PC-3 (cell line): ENCODE measurements around the gene GRIA4. TPM values are rescaled to one million over a fixed set of nuclear protein-coding genes. Genes with fewer than 3 reads are reported as not detected.

Experiments
- ATAC-seq: fragments of 200-7000 bp; cut with Tn5 transposase; 2 replicates; pipeline ENCODE4 v1.9.1; 2020; ENCODE audit warnings: mild to moderate bottlenecking, moderate library complexity
- BruUV-seq: library from RNA; stranded (reverse); fragments of 400-500 nt; replicated peaks from 2 replicates; lab custom pipeline; 2021; lab: Mats Ljungman, UMichigan
- CTCF ChIA-PET: fragments of 300-600 bp; sonication (Branson Sonifier 250); formaldehyde crosslinking; loops from one replicate; lab custom pipeline; 2022; ENCODE audit warnings: antibody characterized with exemption; lab: Charles Lee
- POLR2A ChIA-PET: fragments of 300-600 bp; sonication (Branson Sonifier 250); formaldehyde crosslinking; loops from one replicate; lab custom pipeline; 2022; ENCODE audit warnings: antibody characterized with exemption; ENCODE audit not compliant: unreplicated experiment; lab: Charles Lee
- DNase-seq: peaks from one replicate; pipeline ENCODE4 v3.0.0-alpha.2; 2015
- H2AFZ ChIP-seq: fragments of 300-600 bp; sonication (generic); 2 replicates; pipeline ENCODE4 v1.6.0; 2016; ENCODE audit warnings: antibody characterized with exemption, low read length
- H3F3A ChIP-seq: fragments of 300-600 bp; sonication (generic); one replicate; pipeline ENCODE4 v1.6.0; 2017; ENCODE audit warnings: antibody characterized with exemption, low read length, control low read depth, mild to moderate bottlenecking; ENCODE audit not compliant: unreplicated experiment
- H3K27ac ChIP-seq: fragments of 300-600 bp; sonication (generic); 2 replicates; pipeline ENCODE4 v1.5.1; 2016; ENCODE audit warnings: mild to moderate bottlenecking, low read length
- H3K27me3 ChIP-seq: fragments of 300-600 bp; sonication (generic); 2 replicates; pipeline ENCODE4 v1.6.1; 2016; ENCODE audit warnings: low read length, mixed read lengths
- H3K36me3 ChIP-seq: fragments of 300-600 bp; sonication (generic); 2 replicates; pipeline ENCODE4 v1.6.1; 2016; ENCODE audit warnings: low read depth, mixed run types, low read length, mixed read lengths
- H3K4me1 ChIP-seq: fragments of 300-600 bp; sonication (generic); 2 replicates; pipeline ENCODE4 v1.5.1; 2016; ENCODE audit warnings: low read length; ENCODE audit not compliant: insufficient read depth
- H3K4me2 ChIP-seq: fragments of 300-600 bp; sonication (generic); 2 replicates; pipeline ENCODE4 v1.6.0; 2016; ENCODE audit warnings: low read length
- H3K4me3 ChIP-seq: fragments of 300-600 bp; sonication (generic); 2 replicates; pipeline ENCODE4 v1.5.1; 2016; ENCODE audit warnings: mild to moderate bottlenecking, low read length, mixed read lengths
- H3K79me2 ChIP-seq: fragments of 300-600 bp; sonication (generic); 2 replicates; pipeline ENCODE4 v1.6.1; 2017; ENCODE audit warnings: low read length, mixed read lengths
- H3K9ac ChIP-seq: fragments of 300-600 bp; sonication (generic); 2 replicates; pipeline ENCODE4 v1.6.0; 2016; ENCODE audit warnings: mild to moderate bottlenecking, low read length
- H3K9me2 ChIP-seq: fragments of 300-600 bp; sonication (generic); replicated peaks from 2 replicates; pipeline ENCODE4 v1.6.1; 2016; ENCODE audit warnings: mixed run types, low read length, mixed read lengths
- H3K9me3 ChIP-seq: fragments of 300-600 bp; sonication (generic); 2 replicates; pipeline ENCODE4 v1.6.1; 2016; ENCODE audit warnings: low read length, mixed read lengths
- H4K20me1 ChIP-seq: fragments of 300-600 bp; sonication (generic); 2 replicates; pipeline ENCODE4 v1.6.1; 2016; ENCODE audit warnings: low read length, mixed read lengths
- EZH2 ChIP-seq: fragments of 300-600 bp; sonication (generic); IDR thresholded peaks from one replicate; pipeline ENCODE4 v1.6.1; 2017; ENCODE audit warnings: antibody characterized with exemption, mild to moderate bottlenecking, low read length; ENCODE audit not compliant: unreplicated experiment
- EZH2phosphoT487 ChIP-seq: fragments of 300-600 bp; sonication (generic); IDR thresholded peaks from 2 replicates; pipeline ENCODE4 v1.6.1; 2018; ENCODE audit warnings: mild to moderate bottlenecking, antibody characterized with exemption, low read length, borderline replicate concordance
- intact Hi-C: fragments of 100-400 bp; cut with micrococcal nuclease; formaldehyde crosslinking; loops from 2 replicates; pipeline ENCODE4 v1.9.0; 2023
- total RNA-seq: library from RNA; depleted of rRNA; stranded (reverse); fragments of >200 nt; gene quantifications from 2 replicates; pipeline ENCODE4 v1.2.3, GENCODE V29; 2014
- TF ChIP-seq, protein P1 (sequence below): fragments of 300-600 bp; sonication (generic); conservative IDR thresholded peaks from 2 replicates; pipeline ENCODE4 v1.5.1; 2017; ENCODE audit warnings: antibody characterized with exemption, low read depth, mild to moderate bottlenecking, low read length

GRIA4 gene
- total RNA-seq, 1 experiment from 2014 or later = not detected

DNA sequence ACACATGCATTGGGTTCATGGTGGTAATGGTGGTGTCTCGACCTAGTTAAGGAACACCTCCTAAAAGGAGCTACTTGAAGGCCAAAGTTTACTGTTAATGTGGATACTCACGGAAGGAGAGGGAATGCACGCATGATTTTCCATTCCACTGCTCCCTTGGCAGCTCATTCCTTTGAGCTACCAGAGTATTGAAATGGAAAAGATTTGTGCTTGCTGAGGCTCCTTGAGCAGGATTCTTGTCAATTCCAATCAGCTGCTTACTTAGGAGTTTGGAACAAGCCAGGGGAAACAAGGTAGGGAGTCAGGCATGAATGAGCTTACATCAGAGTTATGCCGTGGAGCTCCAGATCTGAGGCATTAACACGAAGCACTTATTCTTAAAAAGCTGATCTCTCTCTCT lies 108.8 kb downstream of the GRIA4 start:
- no peaks in the 10 kb centered on the region for H3F3A ChIP-seq
- TF ChIP-seq EZH2 = no peak
- TF ChIP-seq EZH2phosphoT487 = no peak
- TF ChIP-seq, protein P1, sequence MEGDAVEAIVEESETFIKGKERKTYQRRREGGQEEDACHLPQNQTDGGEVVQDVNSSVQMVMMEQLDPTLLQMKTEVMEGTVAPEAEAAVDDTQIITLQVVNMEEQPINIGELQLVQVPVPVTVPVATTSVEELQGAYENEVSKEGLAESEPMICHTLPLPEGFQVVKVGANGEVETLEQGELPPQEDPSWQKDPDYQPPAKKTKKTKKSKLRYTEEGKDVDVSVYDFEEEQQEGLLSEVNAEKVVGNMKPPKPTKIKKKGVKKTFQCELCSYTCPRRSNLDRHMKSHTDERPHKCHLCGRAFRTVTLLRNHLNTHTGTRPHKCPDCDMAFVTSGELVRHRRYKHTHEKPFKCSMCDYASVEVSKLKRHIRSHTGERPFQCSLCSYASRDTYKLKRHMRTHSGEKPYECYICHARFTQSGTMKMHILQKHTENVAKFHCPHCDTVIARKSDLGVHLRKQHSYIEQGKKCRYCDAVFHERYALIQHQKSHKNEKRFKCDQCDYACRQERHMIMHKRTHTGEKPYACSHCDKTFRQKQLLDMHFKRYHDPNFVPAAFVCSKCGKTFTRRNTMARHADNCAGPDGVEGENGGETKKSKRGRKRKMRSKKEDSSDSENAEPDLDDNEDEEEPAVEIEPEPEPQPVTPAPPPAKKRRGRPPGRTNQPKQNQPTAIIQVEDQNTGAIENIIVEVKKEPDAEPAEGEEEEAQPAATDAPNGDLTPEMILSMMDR = no peak
- ATAC-seq = no peak
- intact Hi-C loops = loop anchor here (1.0 kb wide), 2 partner anchors 17 to 23 kb away; no protein-coding TSS in a partner anchor
- no TSS peak for BruUV-seq
- no peaks in the 10 kb centered on the region for H3K9me2 ChIP-seq
- no peak overlapping the region; the same call in 1 of the 2 replicates for H3K9ac ChIP-seq
- H3K27me3 ChIP-seq = no peaks in the 10 kb centered on the region
- no peak overlapping the region for H3K4me3 ChIP-seq
- H3K36me3 ChIP-seq = no peaks in the 10 kb centered on the region
- no peak overlapping the region for H3K4me2 ChIP-seq
- H4K20me1 ChIP-seq = no peaks in the 10 kb centered on the region
- ChIA-PET CTCF (interaction anchor here (0.6 kb wide), 1 partner anchor 507 kb away, joined by 4 read pairs; no protein-coding TSS in a partner anchor), POLR2A (no interaction called here)
- DNase-seq = no peak
- H3K79me2 ChIP-seq = no peaks in the 10 kb centered on the region
- H3K9me3 ChIP-seq = no peaks in the 10 kb centered on the region
- no peak overlapping the region for H2AFZ ChIP-seq
- peaks cover 16% of the 10 kb centered on the region for H3K4me1 ChIP-seq
- H3K27ac ChIP-seq = peak overlapping the region; percentile 80; the same call in 1 of the 2 replicates

DNA sequence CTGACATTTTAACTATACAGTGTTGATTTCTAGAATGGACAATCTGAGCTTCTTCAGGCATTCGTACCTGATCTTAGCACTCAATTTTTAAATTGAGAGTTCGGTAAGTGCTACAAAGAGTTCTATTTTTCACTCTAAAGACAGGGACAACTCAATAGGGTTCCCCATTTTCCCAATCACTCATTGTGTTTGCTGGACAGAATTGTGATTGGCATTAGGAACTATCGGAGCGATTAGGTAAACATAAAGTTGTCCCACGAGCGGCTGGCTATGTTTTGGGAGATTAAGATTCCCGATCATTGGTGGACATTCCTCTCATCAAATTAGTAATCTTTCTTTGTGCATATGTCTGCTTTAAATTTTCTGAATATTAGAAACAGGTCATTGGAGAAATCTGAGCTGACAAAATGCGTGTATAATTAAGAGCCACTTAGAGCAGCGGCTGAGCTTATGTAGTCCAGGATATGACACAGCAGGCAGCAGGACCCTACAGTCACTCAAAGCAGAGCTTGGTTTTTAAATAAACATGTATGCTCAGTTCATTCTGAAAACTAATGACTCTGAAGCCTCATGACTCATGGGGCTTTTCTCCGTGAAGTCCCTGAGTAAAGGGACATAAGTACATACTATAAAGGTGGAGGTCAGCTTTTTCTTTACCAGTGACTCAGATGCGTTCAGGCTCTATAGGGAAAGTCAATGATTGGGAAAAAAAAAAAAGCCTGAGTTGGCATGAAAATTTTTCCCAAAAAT lies 109.4 kb downstream of the GRIA4 start:
- peak; percentile 100 for ATAC-seq
- CTCF ChIA-PET = interaction anchor here (0.6 kb wide), 1 partner anchor 507 kb away, joined by 4 read pairs; no protein-coding TSS in a partner anchor
- POLR2A ChIA-PET = interaction anchor here (0.5 to 0.6 kb wide), 2 partner anchors 130 to 144 kb away, joined by 4 read pairs; no protein-coding TSS in a partner anchor

DNA sequence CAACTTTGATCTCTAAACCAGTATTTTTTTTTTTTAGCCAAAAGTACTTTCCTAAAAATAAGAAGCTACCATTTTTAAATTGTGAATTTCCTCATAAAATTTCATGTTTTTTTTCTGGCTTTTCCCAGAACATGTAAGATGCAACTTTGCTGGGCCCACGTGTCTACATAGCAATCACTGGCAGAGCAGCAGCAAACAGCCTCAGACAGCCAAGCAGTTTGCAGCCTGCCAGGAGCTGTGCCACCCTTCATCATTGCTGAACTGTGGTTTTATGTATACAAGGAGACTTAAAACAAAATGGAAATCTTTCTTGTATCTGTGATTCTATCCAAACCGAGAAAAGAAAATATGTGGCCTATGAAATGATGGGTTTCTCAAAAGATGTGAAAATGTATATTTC lies 110.2 kb downstream of the GRIA4 start:
- H3K9me2 ChIP-seq = no peaks in the 10 kb centered on the region
- no peaks in the 10 kb centered on the region for H4K20me1 ChIP-seq
- no peaks in the 10 kb centered on the region for H3F3A ChIP-seq
- ATAC-seq (no peak), DNase-seq (no peak)
- H3K4me3 ChIP-seq = 0 out of 2 replicates have a peak overlapping the region, but pooled peaks have one; percentile 19
- intact Hi-C loops = no loop called here
- H3K9me3 ChIP-seq = no peaks in the 10 kb centered on the region
- POLR2A ChIA-PET = no interaction called here
- peak overlapping the region; percentile 58 for H3K9ac ChIP-seq
- no peaks in the 10 kb centered on the region for H3K27me3 ChIP-seq
- peak overlapping the region; percentile 67 for H2AFZ ChIP-seq
- H3K79me2 ChIP-seq = no peaks in the 10 kb centered on the region
- peaks cover 16% of the 10 kb centered on the region for H3K4me1 ChIP-seq
- CTCF ChIA-PET = no interaction called here
- H3K36me3 ChIP-seq = no peaks in the 10 kb centered on the region
- no TSS peak for BruUV-seq
- no peak for TF ChIP-seq EZH2
- TF ChIP-seq EZH2phosphoT487 = no peak
- TF ChIP-seq, protein P1 = no peak
- H3K4me2 ChIP-seq = peak overlapping the region; percentile 61
- H3K27ac ChIP-seq = peak overlapping the region; percentile 80

More for the DNA sequence above, 109.4 kb downstream of the GRIA4 start:
- Histone ChIP-seq H3K79me2 (no peaks in the 10 kb centered on the region), H3K4me2 (peak overlapping the region; percentile 61), H3K4me3 (no peak overlapping the region), H3K9me3 (no peaks in the 10 kb centered on the region), H2AFZ (peak overlapping the region; percentile 67), H3F3A (no peaks in the 10 kb centered on the region), H4K20me1 (no peaks in the 10 kb centered on the region), H3K9me2 (no peaks in the 10 kb centered on the region), H3K4me1 (peaks cover 16% of the 10 kb centered on the region), H3K36me3 (no peaks in the 10 kb centered on the region), H3K9ac (peak overlapping the region; percentile 58), H3K27ac (peak overlapping the region; percentile 80), H3K27me3 (no peaks in the 10 kb centered on the region)
- intact Hi-C loops = loop anchor here (1.0 kb wide), 2 partner anchors 18 to 22 kb away; no protein-coding TSS in a partner anchor
- TF ChIP-seq EZH2phosphoT487 (no peak), EZH2 (no peak)
- peak; percentile 99 for DNase-seq
- BruUV-seq = no TSS peak
